Transverse colon (tissue), 3 donors: Measurements from ENCODE around the gene RGS2.

Experiments
- CTCF ChIP-seq, 5 experiments: fragments of 200-600 bp in 3 of 5; fragments of 450-650 bp in 2 of 5; sonication (generic) in 3 of 5; IDR thresholded peaks; 1 replicate in 2 of 5; 2 replicates in 3 of 5; pipeline ENCODE4 v1.5.1; 2016 to 2017; ENCODE audit warnings: antibody characterized with exemption in 5 of 5, inconsistent platforms in 3 of 5, mild to moderate bottlenecking in 2 of 5, moderate library complexity in 1 of 5
- EP300 ChIP-seq: sonication (generic); formaldehyde crosslinking; IDR thresholded peaks from one replicate; pipeline ENCODE4 v1.6.1; 2017; ENCODE audit warnings: antibody characterized with exemption, low read depth

- TF ChIP-seq CTCF (IDR thresholded peaks at IDR 0.05) (no peak), EP300 (no peak)
These were observed 40.2 kb downstream of the RGS2 start for GRCh38 chr1:192849011-192849410.
